Measurements from ENCODE around the gene MYO15B.

MYO15B gene

DNA sequence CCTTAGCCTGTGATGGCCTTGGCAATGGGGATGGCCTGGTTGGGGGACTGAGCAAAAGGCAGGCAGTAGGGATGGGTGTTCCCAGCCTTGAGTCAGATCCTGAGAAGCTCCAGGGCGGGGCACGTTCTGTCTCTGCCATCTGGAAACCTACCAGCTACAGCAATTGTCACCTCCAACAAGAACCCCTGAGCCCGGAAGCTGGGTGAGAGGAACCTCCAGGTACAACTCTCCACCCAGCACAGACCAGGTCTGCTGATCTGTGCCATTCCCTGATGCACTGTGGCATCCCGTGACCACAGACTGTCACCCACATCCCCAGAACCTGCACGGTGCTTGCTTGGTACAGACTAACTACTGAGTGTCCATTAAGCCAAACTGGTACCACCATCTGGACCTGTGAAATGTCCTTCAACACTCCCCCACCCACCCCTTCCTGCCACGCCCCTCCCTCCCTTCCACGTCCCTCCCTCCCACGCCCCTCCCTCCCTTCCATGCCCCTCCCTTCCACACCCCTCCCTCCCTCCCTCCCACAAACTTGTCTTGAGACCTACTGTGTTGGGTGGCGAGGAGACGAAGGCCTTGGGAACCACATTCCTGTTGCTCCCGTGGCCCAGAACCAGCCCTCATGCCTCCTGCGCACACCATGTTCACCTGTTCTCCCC lies 16.6 kb downstream of the MYO15B start:
- DNase-seq, result no peak

DNA sequence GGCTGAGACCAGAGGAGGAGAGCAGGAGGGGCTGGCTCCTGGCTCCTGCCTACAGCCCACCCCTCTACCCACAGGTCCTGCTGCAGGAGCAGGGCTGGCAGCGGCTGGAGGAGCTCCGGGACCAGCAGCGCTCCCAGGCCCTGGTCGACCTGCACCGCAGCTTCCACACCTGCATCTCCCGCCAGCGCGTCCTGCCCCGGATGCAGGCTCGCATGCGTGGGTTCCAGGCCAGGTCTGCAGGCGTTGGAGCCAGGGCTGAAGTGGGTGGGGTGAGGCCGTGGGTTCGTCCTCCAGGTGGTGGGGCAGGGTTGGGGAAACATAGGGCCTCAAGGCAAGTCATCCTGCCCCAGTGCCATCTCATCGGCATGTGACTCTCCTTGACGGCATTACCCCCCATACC lies 18.2 kb downstream of the MYO15B start:
- no peak for DNase-seq

DNA sequence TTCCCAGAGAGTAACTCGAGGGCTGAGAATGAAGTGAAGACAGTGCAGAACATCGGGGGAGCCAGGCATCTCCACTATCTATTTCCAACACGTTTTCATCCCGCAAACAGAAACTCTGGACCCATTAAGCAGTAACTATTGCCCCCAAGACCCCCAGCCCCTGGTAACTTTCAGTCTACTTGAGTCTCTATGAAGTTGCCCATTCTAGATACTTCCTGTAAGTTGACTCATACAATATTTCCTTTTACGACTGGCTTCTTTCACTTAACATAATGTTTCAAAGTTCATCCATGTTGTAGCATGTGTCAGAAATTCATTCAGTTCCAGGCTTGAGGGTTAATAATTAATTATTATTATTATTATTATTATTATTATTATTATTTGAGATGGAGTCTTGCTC lies 19.5 kb downstream of the MYO15B start:
- DNase-seq, result no peak

DNA sequence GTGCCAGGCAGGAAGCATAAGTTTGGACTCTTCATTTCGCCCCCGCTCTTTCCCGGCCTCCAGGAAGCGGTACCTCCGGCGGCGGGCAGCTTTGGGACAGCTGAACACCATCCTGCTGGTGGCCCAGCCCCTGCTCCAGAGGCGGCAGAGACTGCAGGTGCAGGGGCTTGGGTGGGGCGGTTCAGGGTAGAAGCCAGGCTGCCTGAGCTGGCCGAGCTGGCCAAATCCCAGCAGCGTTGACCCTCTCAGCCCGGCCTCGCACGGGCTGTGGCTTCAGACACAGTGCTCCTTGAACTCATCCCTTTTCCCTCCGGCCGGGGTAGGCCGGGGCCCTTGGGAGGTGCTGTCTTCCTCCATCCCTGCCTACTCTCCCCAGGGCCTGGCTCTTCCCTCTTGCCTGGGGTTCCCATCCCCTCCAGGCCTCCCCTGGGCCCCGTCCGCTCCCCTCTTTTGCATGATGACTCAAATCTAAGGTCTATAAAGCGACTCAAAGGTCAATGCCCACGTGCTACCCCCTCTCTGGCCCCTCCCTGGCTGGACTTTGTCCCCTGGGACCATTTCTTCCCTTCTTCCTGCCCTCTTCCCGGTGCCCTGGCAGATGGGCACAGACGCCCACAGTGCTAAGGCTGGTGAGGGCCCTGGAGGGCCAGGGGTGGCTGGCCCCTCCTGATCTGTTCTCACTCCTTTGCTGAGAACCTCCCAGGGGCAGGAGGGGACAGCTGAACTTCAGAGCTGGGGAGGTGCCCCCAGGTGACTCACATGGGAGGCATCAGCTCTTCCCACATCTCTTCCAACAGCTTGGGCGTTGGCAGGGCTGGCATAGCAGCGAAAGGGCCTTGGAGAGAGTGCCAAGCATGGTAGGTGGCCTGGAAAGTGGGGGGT lies 22.7 kb downstream of the MYO15B start:
- DNase-seq, result no peak

DNA sequence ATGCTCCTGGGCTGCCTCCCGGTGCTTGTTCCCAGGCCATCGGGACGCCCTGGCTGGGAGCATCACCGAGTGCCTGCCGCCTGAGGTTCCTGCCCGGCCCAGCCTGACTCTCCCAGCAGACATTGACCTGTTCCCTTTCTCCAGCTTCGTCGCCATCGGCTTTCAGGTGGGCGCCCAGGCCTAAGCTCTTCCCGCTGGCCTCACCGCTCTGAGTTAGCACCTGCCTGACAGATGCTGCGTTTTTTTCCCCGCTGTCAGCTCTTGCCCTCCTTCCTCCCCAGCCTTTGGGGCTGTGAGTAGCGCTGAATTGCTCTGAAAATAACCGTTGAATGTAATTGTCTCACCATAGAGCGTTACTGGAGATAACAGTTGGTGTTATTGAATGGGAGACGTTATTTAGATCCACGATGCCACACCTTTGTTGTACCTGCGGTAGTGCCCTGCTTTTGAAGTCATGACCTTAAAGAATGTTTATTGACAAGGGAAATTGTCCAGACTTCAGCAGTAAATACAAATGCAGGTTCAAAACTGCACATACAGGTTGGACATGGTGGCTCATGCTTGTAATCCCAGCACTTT lies 24.3 kb downstream of the MYO15B start:
- no peak for DNase-seq

DNA sequence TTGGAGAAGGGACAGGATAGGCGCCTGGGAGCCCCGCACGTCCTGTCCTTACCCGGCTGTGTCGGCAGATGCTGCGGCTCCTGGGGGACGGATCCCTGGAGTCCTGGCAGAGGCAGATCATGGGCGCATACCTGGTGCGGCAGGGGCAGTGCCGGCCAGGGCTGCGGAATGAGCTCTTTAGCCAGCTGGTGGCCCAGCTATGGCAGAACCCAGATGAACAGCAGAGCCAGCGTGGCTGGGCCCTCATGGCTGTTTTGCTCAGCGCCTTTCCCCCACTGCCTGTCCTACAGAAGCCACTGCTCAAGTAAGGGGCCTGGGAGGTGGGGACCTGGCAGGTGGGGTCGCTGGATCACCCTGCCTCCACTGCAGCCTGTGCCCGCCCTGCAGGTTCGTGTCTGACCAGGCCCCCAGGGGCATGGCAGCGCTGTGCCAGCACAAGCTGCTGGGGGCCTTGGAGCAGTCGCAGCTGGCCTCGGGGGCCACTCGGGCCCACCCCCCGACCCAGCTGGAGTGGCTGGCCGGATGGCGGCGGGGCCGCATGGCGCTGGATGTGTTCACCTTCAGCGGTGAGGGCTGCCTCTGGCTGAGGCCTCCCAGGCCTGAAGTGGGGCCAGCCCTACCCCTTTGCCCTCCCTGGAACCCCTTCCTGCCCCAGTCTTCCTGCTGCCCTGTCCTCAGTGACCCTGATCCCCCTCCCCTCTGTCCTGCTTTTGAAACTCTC lies 25.5 kb downstream of the MYO15B start:
- no peak for DNase-seq

DNA sequence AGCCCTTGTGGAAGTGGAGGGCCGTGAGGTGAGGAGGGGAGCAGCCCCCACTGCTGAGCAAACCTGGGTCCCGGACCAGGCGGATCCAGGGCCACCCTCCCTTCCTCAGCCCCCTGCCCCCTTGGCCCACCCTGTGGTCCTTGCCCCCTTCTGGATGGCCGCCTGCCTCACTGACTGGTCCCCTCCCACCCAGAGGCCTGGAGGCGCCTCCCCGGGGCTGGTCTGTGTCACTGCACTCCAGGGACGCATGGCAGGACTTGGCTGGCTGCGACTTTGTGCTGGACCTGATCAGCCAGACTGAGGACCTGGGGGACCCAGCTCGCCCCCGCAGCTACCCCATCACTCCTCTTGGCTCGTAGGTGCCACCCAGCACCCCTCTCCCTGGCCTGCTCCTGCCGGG lies 26.4 kb downstream of the MYO15B start:
- no peak for DNase-seq

DNA sequence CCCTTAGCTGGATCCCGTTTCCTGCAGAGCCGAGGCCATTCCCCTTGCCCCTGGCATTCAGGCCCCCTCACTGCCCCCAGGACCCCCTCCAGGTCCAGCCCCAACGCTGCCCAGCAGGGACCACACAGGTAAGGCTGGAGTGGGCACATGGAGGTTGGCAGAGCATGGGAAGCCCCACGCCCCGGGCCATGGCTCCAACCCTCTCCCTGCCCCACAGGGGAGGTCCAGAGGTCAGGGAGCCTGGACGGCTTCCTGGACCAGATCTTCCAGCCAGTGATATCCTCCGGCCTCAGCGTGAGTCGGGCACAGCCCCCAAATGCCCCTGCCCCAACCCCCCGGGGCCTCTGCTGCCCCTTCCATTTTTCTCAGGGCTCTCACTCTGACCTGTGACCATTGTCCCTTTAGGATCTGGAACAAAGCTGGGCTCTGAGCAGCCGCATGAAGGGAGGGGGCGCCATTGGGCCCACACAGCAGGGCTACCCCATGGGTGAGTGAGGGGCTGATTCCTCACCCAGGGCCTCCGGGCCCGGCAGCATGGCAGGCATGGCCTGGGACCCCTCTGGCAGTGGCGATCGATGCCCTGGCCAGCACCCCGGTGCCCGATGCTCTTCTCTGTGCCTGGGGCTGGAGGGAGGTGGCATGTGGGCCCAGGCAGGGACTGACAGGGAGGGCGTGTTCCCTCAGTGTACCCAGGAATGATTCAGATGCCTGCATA lies 27.1 kb downstream of the MYO15B start:
- DNase-seq, result no peak

DNA sequence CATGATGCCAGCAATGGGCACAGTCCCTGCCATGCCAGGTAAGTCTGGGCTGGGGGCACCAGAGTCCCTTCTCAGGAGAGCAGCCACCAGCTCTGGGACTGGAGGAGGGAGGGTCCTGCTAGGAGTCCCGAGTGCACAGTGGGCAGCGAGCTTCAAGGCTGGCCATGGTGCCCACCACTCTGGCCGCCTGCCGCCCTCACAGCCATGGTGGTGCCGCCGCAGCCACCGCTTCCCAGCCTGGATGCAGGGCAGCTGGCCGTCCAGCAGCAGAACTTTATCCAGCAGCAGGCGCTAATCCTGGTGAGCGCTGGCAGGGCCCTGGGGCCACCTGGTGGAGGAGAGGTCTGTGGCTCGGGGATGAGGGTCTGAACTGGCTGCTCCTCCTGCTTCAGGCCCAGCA lies 27.7 kb downstream of the MYO15B start:
- no peak for DNase-seq

DNA sequence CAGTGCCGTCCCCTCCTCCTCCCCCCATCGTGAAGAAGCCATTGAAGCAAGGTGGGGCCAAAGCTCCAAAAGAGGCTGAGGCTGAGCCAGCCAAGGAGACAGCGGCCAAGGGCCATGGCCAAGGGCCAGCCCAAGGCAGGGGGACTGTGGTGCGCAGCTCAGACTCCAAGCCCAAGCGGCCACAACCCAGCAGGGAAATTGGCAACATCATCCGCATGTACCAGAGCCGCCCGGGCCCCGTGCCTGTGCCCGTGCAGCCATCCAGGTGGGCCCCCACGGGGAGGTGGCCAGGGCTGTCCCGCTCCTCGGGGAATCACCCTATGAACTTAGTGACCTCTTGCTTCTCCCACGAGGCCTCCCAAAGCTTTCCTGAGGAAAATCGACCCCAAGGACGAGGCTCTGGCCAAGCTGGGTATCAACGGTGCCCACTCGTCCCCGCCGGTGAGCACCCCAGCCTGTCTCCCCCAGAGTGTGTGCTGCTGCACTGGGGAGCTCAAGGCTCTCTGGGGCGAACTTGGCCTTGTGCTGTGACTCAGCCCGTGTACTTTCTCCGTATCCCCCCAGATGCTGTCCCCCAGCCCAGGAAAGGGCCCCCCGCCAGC lies 29.0 kb downstream of the MYO15B start:
- no peak for DNase-seq

DNA sequence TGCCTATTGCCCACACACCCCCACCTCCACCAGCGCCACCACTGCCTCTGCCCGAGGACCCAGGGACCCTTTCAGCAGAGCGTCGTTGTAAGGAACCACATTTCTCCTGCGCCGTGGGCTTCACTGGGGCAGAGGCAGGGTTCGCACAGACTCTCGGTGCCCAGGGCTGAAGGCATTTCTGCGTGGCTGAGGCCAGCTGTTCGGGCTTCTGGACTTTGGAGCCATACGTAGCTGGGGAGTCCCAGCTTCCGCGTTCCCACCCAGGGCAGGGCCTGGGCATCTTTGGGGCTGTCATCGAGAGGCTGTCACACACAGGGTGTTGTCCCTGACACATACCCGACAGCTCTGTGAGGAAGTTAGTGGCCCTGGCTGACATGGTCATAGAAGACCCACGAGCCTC lies 29.6 kb downstream of the MYO15B start:
- DNase-seq, result no peak

DNA sequence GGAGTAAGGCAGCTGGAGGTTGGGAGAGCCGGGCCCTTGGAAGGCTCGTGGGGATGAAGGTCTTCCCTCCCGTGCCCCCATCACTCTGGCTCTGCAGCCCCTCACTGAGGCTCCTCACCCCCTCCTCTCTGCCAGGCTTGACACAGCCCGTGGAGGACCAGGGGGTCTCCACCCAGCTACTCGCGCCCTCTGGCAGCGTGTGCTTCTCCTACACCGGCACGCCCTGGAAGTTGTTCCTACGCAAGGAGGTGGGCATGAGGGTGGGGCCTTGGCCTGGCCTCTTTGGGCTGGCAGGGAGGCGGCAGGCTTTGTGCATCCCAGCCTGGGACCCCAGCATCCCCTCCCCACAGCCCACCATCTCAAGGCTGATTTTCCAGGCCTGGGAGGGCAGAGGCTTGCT lies 30.1 kb downstream of the MYO15B start:
- DNase-seq, result no peak

DNA sequence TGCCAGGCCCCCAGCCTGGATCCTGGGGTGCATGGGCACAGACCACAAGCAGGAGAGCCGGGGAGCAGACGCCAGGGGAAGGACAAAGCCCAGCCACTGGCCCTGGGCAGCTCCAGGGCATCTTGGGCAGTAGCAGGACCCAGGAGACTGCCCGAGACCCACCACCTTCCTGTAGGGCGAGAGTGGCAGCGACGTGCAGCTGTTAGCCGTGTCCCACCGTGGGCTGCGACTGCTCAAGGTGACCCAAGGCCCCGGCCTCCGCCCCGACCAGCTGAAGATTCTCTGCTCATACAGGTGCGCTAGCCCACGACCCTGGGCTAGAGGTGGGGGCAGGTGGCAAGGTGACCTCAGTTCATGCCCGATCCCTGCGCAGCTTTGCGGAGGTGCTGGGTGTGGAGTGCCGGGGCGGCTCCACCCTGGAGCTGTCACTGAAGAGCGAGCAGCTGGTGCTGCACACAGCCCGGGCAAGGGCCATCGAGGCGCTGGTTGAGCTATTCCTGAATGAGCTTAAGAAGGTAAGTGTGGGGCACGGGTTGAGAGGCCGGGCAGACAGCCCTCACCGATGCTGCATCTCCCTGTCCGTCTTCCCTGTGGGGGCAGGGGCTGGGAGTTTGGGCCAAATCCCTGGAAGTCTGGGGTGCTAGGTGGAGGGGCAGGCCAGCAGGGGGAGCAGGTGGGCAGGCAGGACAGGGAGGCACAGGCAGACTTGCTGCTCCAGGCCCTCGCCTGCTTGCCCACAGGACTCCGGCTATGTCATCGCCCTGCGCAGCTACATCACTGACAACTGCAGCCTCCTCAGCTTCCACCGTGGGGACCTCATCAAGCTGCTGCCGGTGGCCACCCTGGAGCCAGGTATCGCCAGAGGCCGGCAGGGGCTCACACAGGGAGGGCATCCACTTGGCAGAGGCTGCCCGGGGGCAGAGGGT lies 32.2 kb downstream of the MYO15B start:
- peak in 1 of 2 donors; percentile 8 for DNase-seq

DNA sequence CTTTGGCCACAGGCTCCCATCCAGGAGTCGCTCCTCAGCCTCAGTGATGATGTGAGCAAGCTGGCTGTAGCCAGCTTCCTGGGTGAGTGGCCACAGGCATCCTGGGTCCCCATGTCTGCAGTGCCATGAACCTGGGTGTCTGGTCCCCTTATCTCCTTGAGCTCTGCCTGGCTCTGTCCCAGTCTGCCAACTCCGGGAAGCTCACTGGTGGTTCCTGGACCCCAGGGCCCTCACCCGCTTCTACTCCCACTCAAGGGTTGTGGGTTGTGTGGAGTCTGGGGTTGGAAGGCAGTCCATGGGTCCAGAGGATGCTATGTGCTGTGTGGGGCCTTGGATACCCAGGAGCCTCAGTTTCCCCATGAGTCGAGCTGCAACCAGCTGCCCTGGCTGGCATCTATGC lies 33.9 kb downstream of the MYO15B start:
- no peak for DNase-seq

DNA sequence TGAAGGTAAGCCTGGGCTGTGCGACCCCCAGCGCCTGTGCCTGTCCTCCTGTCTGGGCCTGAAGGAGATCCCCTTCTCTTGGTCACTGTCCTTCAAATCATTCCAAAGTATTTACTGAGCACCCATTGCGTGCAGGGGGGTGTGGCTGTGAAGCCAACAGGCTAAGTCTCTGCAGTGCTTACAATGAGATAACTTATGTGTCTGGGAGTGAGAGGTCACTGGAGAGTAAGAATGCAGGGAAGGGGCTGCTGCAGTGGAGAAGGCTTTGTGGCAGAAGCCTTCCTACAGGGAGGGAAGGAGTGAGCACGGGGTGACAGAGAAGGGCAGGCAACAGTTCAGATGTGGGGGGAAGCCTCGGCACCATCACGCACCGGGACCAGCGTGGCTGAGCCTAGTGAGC lies 34.5 kb downstream of the MYO15B start:
- DNase-seq, result no peak

DNA sequence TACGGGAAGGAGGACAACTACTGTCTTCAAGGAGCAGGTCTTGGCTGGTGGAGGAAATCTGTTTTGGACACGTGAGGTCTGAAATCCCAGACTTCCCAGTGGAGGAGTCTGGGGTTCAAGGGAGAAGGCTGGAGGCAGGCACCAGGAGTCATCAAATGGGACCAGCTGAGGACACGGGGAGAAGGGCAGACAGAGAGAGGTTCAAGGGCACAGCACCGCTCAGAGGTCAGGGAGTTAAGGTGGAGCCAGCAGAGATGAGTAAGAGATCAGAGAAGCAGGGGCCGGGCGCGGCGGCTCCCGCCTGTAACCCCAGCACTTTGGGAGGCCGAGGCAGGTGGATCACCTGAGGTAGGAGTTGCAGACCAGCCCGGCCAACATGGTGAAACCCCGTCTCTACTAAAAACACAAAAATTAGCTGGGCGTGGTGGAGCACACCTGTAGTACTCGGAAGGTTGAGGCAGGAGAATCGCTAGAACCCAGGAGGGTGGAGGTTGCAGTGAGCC lies 35.2 kb downstream of the MYO15B start:
- no peak for DNase-seq

DNA sequence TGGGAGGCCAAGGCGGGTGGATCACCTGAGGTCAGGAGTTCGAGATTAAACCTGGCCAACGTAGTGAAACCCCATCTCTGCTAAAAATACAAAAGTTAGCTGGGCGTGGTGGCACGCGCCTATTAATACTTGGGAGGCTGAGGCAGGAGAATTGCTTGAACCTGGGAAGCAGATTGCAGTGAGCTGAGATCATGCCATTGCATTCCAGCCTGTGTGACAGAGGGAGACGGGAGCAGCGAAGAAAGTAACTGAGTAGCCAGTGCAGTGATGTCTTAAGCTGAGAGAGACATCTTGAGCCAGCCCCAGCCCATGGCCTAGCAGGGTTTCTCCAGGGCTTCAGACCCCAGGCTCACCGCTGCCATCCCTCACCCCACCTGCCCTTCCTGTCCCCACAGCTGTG lies 35.8 kb downstream of the MYO15B start:
- no peak for DNase-seq

DNA sequence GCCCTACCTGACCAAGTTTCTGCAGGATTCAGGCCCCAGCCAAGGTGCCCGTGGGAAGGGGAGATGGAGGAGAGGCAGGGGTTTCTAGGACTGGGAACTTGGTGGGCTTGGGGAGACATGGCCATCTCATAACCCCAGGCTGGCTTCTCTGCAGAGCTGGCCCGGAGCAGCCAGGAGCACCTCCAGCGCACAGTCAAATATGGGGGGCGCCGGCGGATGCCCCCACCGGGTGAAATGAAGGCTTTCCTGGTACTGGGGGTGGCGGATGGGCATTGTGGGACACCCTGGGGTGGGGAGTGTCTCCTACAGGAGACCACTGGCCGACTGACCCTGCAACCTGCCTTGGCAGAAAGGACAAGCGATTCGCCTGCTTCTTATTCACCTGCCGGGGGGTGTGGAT lies 36.4 kb downstream of the MYO15B start:
- DNase-seq, result no peak

DNA sequence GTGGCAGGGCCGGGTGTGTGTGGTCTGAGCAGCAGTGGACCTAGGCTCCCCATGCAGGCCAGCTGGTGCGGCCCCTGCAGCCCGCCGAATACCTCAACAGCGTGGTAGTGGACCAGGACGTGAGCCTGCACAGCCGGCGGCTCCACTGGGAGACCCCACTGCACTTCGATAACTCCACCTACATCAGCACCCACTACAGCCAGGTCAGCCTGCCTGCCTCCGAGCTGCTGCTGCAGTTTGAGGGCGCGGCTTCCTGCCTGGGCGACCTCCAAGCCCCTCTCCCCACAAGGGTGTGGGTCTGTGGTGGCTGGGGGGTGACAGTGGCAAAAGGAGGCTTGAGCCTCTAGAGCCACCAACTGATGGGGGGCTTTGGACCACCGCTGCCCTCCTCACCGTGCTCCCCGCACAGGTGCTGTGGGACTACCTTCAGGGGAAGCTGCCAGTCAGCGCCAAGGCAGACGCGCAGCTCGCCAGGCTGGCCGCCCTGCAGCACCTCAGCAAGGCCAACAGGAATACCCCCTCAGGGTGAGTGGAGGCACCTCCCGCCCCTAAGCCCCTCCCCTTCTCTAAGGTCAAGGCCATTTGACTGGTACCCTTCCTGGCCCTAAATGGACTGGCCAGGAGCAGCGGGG lies 37.2 kb downstream of the MYO15B start:
- no peak for DNase-seq

DNA sequence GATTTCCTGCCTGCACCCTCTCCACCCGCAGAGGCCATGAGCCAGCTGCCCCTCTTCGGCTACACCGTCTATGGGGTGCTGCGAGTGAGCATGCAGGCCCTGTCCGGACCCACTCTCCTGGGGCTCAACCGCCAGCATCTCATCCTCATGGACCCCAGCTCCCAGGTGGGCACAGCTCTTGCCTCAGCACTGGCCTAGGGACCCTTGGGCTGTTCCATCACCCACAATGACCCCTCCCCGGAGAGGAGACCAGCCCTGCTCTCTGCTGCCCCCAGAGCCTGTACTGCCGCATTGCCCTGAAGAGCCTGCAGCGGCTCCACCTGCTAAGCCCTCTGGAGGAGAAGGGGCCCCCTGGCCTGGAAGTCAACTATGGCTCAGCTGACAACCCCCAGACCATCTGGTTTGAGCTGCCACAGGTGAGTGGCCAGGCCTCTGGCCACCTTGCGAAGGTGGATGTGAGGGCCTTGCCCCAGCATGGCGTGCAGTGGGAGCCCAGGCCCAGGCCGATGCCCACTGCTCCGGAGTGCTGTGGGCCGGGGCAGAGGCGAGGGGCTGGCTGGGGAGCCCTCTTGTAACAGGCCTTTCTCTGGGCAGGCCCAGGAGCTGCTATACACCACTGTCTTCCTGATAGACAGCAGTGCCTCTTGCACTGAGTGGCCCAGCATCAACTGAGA lies 38.4 kb downstream of the MYO15B start:
- peak in 1 of 2 donors; percentile 5 for DNase-seq

Data from inflammatory macrophage treated with lipopolysaccharide for 1 hour (primary cell).